WI38 (cell line): Measurements from ENCODE around the gene FTHL17.

Experiments used
- H3K4me3 ChIP-seq: 2 replicates; pipeline ENCODE4 v1.5.1; 2011; ENCODE audit warnings: low read depth, mild to moderate bottlenecking, control low read depth, low read length
- CTCF ChIP-seq: IDR thresholded peaks from 2 replicates; pipeline ENCODE4 v1.5.1; 2012; ENCODE audit warnings: low read depth, mild to moderate bottlenecking, control low read depth, low read length

The FTHL17 gene

GRCh38 chrX:31071262-31071661, 579 bp downstream of the FTHL17 start:
- no peak overlapping the region for H3K4me3 ChIP-seq
- no peak for TF ChIP-seq CTCF

- no peak overlapping the region for H3K4me3 ChIP-seq
- no peak for TF ChIP-seq CTCF
Measured at GRCh38 chrX:31070057-31070468, 1.8 kb downstream of the FTHL17 start.

GRCh38 chrX:31063114-31063513, 8.7 kb downstream of the FTHL17 start:
- H3K4me3 ChIP-seq, result no peak overlapping the region
- TF ChIP-seq CTCF, result no peak

GRCh38 chrX:31061091-31061490, 10.8 kb downstream of the FTHL17 start:
- H3K4me3 ChIP-seq, result no peak overlapping the region
- no peak for TF ChIP-seq CTCF

- no peak for TF ChIP-seq CTCF
Measured at GRCh38 chrX:31060016-31060415, 11.8 kb downstream of the FTHL17 start.

GRCh38 chrX:31058284-31058683, 13.6 kb downstream of the FTHL17 start:
- no peak for TF ChIP-seq CTCF
- H3K4me3 ChIP-seq, result no peak overlapping the region

More at GRCh38 chrX:31060016-31060415, 11.8 kb downstream of the FTHL17 start:
- H3K4me3 ChIP-seq, result no peak overlapping the region

- H3K4me3 ChIP-seq, result no peak overlapping the region
- TF ChIP-seq CTCF, result no peak
Measured at GRCh38 chrX:31057691-31058090, 14.2 kb downstream of the FTHL17 start.
